Measurements from ENCODE around the gene KCTD5.

DNA sequence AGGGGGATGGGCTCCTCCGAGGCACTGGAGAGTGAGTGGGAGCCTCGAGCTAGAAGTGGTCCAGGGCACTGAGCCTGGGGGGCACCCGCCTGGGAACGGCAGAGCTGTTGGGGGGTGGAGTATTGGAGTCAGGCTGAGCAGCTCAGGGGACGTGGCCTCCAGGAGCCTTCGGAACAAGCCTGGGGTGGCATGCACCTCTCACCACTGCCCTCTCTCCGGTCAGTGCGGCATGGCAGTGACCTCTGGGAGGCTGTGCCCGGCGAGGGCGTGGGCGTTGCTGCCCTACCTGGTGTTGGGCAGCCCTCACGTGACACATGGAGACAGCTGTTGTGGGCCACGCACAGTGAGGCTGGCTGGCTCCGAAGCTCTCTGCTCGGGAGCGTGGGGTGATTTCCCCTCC lies 23.8 kb downstream of the KCTD5 start:
- TF ChIP-seq POLR2A (IDR thresholded peaks at IDR 0.05), result no peak
- TF ChIP-seq, protein P1, sequence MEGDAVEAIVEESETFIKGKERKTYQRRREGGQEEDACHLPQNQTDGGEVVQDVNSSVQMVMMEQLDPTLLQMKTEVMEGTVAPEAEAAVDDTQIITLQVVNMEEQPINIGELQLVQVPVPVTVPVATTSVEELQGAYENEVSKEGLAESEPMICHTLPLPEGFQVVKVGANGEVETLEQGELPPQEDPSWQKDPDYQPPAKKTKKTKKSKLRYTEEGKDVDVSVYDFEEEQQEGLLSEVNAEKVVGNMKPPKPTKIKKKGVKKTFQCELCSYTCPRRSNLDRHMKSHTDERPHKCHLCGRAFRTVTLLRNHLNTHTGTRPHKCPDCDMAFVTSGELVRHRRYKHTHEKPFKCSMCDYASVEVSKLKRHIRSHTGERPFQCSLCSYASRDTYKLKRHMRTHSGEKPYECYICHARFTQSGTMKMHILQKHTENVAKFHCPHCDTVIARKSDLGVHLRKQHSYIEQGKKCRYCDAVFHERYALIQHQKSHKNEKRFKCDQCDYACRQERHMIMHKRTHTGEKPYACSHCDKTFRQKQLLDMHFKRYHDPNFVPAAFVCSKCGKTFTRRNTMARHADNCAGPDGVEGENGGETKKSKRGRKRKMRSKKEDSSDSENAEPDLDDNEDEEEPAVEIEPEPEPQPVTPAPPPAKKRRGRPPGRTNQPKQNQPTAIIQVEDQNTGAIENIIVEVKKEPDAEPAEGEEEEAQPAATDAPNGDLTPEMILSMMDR (IDR thresholded peaks at IDR 0.05), result no peak
